Measurements from ENCODE around the gene SLC2A9.
"Not testable (repeated sequence)": the region's sequence is repeated elsewhere in the genome, so short reads cannot be mapped to it uniquely, and the experiment has no call there.

SLC2A9 gene

GRCh38 chr4:9923195-9923812 is 98.0 kb downstream of the SLC2A9 start:
- no peak for DNase-seq

- no peak for DNase-seq
These were observed 100.0 kb downstream of the SLC2A9 start for GRCh38 chr4:9921326-9921725.

GRCh38 chr4:9920029-9920428 is 101.3 kb downstream of the SLC2A9 start:
- no peak for DNase-seq

- DNase-seq = no peak
These were observed 102.2 kb downstream of the SLC2A9 start for GRCh38 chr4:9919047-9919446.

GRCh38 chr4:9918484-9918883 is 102.8 kb downstream of the SLC2A9 start:
- no peak for DNase-seq

GRCh38 chr4:9916937-9917336 is 104.4 kb downstream of the SLC2A9 start:
- no peak for DNase-seq

- DNase-seq = no peak
These were observed 105.0 kb downstream of the SLC2A9 start for GRCh38 chr4:9916346-9916745.

- DNase-seq = no peak
These were observed 107.5 kb downstream of the SLC2A9 start for GRCh38 chr4:9913846-9914245.

GRCh38 chr4:9906996-9907395 is 114.3 kb downstream of the SLC2A9 start:
- no peak for DNase-seq

- DNase-seq = no peak
These were observed 116.2 kb downstream of the SLC2A9 start for GRCh38 chr4:9904976-9905587.

GRCh38 chr4:9903317-9903716 is 118.0 kb downstream of the SLC2A9 start:
- no peak for DNase-seq

- no peak for DNase-seq
These were observed 120.0 kb downstream of the SLC2A9 start for GRCh38 chr4:9901257-9901656.

- not testable (repeated sequence) for DNase-seq
These were observed 120.7 kb downstream of the SLC2A9 start for GRCh38 chr4:9900633-9901032.

- no peak for DNase-seq
These were observed 121.8 kb downstream of the SLC2A9 start for GRCh38 chr4:9899306-9900055.

- no peak for DNase-seq
These were observed 122.5 kb downstream of the SLC2A9 start for GRCh38 chr4:9898596-9899305.

- no peak for DNase-seq
These were observed 126.0 kb downstream of the SLC2A9 start for GRCh38 chr4:9895333-9895705.

GRCh38 chr4:9894644-9895332 is 126.5 kb downstream of the SLC2A9 start:
- DNase-seq = no peak

GRCh38 chr4:9893329-9894108 is 127.8 kb downstream of the SLC2A9 start:
- no peak for DNase-seq

- DNase-seq = no peak
These were observed 129.6 kb downstream of the SLC2A9 start for GRCh38 chr4:9891740-9892139.

- DNase-seq = no peak
These were observed 130.2 kb downstream of the SLC2A9 start for GRCh38 chr4:9891056-9891455.

- no peak for DNase-seq
These were observed 132.0 kb downstream of the SLC2A9 start for GRCh38 chr4:9889306-9889705.

GRCh38 chr4:9885958-9886357 is 135.3 kb downstream of the SLC2A9 start:
- DNase-seq = no peak
